ENCODE results near the gene GSTT2B.
"Not testable (repeated sequence)": the region's sequence is repeated elsewhere in the genome, so short reads cannot be mapped to it uniquely, and the experiment has no call there.

GRCh38 chr22:23956301-23956900, 4.6 kb downstream of the GSTT2B start:
- TF ChIP-seq, protein P1, sequence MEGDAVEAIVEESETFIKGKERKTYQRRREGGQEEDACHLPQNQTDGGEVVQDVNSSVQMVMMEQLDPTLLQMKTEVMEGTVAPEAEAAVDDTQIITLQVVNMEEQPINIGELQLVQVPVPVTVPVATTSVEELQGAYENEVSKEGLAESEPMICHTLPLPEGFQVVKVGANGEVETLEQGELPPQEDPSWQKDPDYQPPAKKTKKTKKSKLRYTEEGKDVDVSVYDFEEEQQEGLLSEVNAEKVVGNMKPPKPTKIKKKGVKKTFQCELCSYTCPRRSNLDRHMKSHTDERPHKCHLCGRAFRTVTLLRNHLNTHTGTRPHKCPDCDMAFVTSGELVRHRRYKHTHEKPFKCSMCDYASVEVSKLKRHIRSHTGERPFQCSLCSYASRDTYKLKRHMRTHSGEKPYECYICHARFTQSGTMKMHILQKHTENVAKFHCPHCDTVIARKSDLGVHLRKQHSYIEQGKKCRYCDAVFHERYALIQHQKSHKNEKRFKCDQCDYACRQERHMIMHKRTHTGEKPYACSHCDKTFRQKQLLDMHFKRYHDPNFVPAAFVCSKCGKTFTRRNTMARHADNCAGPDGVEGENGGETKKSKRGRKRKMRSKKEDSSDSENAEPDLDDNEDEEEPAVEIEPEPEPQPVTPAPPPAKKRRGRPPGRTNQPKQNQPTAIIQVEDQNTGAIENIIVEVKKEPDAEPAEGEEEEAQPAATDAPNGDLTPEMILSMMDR (IDR thresholded peaks at IDR 0.05) = peak; percentile 76 to 93 (median 86)
- not testable (repeated sequence) for TF ChIP-seq POLR2A (IDR thresholded peaks at IDR 0.05)
- peak; percentile 51 for TF ChIP-seq POLR2AphosphoS5 (IDR thresholded peaks at IDR 0.05)
